Activated CD4-positive, alpha-beta T cell treated with anti-CD3 and anti-CD28 coated beads for 1 hour (primary cell): ENCODE measurements around the gene CYB561.
"Not testable (repeated sequence)": the region's sequence is repeated elsewhere in the genome, so short reads cannot be mapped to it uniquely, and the experiment has no call there.

Source experiments
- DNase-seq: peaks from one replicate; pipeline ENCODE4 v3.0.0-alpha.2; 2020

Gene CYB561

GRCh38 chr17:63478814-63479494 is 32.8 kb upstream of the CYB561 start:
- DNase-seq, result peak; percentile 59

DNA sequence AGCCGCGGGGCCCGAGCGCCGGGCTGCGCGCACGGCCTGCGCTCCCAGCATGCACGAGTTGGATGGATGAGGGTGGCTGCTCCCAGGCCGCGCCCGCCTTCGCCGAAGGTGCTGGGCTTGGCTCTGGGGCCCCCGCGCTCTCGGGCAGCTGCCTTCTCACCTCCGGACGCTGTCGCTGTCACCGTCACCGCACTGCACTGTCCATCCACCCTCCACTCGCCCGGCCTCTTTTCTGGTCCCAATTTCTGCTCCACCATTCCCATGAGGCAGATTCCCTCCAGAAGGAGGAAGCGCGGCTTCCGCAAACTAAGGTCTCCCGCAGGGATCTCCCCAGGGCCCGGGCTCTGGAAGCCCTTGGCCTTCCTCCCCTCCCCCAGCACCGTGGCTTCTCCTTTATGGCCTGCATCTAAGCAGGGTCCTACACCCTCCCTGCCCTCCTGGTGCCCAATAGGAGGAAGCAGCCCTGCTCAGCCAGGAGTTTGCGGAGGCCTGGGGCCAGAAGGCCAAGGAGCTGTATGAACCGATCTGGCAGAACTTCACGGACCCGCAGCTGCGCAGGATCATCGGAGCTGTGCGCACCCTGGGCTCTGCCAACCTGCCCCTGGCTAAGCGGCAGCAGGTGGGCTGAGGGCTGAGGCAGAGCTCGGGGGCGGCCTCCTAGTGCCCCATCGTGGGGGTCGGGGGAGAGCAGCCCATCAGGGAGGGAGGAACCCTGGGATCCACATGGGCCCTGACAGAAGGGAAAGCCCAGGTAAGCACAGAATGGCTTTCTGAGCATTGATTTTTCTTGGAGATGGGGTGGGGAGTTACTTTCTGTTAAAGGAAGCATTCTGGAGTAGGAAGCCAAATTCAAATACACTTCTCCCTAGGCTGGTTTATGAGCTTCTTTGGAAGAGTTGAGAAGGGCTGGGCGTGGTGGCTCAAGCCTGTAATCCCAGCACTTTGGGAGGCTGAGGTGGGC is 31.7 kb upstream of the CYB561 start:
- DNase-seq, result no peak

- DNase-seq, result no peak
Observed at GRCh38 chr17:63476854-63477479, 30.9 kb upstream of the CYB561 start, which contains the start of gene ACE. TSS of gene ACE (plus strand) at chr17:63477061. CDS start at chr17:63477095, 34 bp downstream.

DNA sequence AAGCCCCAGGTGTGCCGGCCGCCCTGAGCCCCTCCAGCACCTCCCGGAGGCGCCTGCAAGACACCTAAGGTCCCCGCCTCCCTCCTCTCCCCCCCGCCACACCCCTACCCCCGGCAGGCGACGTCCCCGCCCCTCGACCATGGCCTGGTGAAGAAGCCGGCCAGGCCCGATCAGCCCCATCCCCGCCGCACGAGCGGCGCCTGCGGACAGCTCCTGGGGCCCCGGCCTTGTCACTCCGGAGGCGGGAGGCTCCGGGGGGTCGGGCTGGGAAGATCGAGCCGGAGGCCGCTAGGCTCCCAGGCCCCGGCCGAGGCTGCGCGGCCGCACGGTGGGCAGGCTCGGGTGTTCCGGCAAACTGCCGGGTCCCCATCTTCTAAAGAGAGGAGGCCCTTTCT is 30.4 kb upstream of the CYB561 start:
- no peak for DNase-seq

- DNase-seq, result no peak
Observed at GRCh38 chr17:63475491-63476412, 29.6 kb upstream of the CYB561 start.

DNA sequence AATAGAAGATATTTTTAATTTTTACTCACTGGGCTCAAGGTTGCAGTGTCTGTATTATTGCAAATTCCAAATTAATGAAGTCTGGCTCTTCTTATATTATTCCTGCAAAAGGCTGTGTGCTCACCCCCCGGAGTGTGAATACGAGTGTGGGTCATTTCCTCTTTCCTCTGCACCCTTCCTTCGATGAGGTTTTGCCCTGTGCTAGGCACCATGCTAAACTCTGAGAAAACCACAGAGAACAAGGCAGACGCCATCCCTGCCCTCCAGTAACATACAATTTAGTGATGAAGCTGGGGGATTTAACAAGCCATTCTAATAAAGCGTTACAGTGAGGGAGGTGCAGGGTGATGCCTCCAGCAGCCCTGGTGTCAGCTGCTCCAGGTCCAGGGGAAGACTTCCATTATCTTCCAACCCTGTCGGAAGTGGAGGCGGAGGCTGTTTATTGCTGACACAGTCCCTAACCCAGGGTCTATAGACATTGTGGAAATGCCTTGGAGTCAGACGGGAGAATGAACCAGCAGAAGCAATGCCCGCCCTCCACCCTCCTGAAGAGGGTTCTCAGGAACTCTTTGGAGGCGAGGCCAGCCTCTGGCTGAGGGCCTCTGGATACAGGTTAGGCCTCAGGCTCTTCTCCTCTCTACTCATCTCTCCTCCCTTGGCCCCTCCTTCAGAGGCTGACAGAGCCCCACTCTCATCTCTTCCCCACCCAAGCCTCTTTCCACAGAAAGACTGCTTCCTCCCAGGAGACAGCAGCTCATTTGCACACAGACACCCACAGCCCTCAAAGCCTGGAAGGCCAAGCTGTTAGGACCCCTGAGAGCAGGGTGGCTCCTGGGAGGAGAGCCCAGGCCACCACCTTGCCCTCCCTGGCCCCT is 28.7 kb upstream of the CYB561 start:
- no peak for DNase-seq

- DNase-seq, result no peak
Observed at GRCh38 chr17:63474174-63474573, 28.1 kb upstream of the CYB561 start.

GRCh38 chr17:63468099-63468498 is 22.0 kb upstream of the CYB561 start:
- not testable (repeated sequence) for DNase-seq

DNA sequence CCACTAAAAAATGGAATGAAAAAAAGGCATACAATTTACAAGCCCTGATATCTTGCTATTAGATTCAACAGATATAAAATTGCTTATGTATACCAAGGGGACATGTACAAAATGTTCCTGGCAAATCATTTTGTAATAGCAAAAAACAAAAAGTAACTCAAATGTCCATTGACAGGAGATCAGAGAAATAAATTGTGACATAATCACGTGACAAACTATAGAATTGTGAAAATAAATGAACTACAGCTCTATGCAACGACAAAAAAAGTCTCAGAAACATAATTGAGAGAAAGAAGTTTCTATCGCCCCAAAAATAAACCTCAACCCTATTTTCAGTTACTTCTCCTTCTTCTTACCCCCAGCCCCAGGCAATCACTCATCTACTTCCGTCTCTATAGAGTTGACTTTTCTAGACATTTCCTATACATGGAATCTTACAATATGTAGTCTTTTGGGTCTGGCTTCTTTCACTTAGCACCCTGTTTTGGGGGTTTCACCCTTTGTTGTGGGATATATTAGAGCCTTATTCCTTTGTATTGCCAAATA is 18.7 kb upstream of the CYB561 start:
- DNase-seq, result no peak

DNA sequence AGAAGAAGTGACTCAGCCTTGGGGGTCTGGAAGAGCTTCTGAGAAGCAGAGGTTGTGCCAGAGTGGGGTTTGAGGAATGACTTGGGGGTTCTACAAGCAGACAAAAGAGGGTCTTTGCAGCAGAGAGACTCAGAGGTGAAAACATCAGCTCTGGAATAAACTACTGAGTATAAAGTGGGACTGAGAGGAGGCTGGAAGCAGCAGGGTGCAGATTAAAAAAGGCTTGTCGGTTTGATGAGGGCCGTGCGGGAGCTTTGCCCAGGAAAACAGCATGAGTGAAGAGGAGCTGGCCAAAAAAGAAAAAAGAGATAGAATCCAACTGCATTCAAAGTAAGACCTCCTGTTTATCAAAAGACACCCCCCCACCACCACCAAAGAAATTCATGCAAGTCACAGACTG is 17.7 kb upstream of the CYB561 start:
- DNase-seq, result no peak

GRCh38 chr17:63460018-63460417 is 13.9 kb upstream of the CYB561 start:
- DNase-seq, result no peak

GRCh38 chr17:63458478-63458877 is 12.4 kb upstream of the CYB561 start:
- DNase-seq, result no peak

DNA sequence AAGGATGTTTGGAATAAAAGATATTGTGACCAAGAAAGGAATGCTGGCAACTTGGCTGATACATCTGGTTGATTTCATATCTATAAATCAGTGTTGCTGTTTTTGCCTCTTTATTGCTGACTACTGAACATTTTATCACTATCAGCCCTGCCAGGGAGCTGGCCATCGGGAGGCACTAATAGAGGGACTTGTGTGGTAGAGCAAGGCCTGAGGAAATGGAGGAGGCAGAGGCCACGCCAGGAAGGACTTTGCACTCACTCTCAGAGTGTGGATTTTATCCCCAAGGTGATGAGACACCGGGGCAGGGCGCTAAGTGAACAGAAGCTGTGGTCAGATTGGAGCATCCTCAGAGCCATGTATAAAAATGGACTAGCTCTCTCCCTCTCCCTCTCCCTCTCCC is 9.3 kb upstream of the CYB561 start:
- DNase-seq, result no peak

GRCh38 chr17:63454915-63455314 is 8.8 kb upstream of the CYB561 start:
- DNase-seq, result no peak

GRCh38 chr17:63454357-63454756 is 8.3 kb upstream of the CYB561 start:
- not testable (repeated sequence) for DNase-seq

GRCh38 chr17:63452962-63453551 is 7.0 kb upstream of the CYB561 start:
- DNase-seq, result no peak

DNA sequence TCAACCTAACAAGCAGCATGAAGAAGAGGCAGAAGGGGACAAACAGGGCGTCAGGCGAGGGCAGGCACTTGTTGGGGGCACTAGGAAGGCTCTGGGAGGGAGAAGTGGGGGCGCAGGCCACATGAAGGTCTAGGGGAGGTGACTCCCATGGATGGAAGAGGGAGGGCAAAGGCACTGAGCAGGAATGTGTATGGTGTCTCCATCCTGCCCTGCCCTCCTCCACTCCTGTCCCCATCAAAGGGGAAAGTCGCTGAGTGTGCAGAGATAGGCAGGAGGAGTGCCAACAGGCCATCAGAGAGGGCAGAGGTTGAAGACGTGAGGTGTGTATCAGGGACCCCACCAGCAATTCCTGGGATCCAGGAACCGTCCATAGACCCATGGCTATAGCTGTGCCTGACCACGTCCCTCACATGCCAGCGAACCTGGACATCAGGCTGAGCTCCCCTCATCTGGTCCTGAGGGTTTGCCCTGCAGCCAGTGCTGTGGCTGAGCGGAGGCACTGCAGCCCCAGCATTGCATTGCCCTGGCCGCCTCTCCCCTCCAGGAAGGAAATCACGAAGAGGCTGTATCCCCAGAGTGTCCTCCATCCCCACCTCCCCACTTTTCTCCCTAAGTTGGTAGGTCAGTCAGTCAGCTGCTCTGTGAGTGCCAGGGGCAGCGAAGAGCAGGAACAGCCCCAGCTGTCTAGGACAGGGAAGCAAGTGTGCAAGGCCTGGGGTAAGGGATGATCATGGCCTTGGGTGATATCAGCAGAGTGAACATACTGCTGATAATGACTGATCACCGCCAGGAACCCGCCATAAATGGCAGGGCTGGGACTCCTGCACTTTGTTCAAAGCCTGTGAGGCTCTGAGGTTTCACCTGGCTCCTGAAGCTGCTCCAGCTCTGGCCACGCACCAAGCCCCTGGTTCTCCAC is 6.2 kb upstream of the CYB561 start:
- DNase-seq, result no peak

DNA sequence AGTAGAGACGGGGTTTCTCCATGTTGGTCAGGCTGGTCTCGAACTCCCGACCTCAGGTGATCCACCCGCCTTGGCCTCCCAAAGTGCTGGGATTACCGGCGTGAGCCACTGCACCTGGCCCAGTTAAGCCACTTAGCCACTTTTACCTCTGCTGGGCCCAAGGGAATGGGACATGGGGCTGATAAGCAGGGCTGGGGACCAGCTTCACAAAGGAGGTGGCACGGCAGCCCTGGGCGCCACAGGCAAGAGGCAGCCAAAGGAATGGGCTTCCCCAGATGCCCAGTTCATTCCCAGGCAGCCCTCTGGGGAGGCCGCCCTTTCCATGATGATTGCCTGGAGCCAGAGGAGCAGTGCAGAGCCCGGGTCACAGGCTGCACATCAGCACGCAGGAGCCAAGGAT is 5.0 kb upstream of the CYB561 start:
- no peak for DNase-seq

DNA sequence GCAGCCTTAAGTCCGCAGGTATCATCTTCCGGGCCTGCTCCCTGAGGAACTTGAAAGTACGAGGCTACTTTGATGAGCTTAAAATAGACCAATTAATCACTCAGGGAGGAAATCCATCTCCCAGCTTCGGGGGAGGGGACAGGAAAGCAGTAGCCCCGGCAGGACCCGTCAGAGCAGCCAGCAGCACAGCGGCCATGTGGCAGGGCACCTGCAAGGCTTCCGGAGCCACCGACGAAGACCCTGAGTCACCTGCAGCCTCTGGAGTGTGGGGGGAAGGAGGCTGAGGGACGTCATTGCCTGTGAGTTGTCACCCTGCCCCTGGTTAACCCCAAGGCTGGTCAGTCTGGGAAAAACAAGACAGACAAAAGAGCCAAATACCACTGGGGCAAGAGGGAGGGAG is 4.4 kb upstream of the CYB561 start:
- DNase-seq, result no peak

DNA sequence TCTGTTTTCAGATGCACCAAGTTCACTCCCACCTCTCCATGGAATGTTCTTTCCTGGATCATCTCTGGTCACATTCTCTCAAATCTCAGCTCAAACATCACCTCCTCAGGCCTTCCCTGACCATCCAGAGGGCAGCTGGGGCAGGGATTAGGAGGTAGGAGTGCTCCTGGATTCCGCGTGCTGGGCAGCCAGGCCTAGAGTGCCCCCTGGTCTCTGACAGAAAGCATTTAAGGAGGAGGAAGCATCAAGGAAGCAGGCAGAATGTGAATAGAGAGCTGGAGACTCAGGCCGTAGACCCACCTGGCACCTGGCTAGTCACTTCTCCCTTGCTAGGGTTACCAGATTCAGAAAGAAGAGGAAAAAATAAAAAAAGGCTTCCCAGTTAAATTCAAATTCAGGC is 2.5 kb upstream of the CYB561 start:
- no peak for DNase-seq
